Endodermal cell (in vitro differentiated cells): ENCODE data around the gene RNASEH2A. TPM values are rescaled to one million over a fixed set of nuclear protein-coding genes. Genes with fewer than 3 reads are reported as not detected.
A peak's percentile ranks its signal among the peaks of the same experiment; 100 is the strongest.

ENCODE experiments used
- DNase-seq: peaks from one replicate; pipeline ENCODE4 v3.0.0-alpha.2; 2017
- H3K27ac ChIP-seq: 2 replicates; pipeline ENCODE4 v1.5.1; 2013; ENCODE audit warnings: mild to moderate bottlenecking, low read depth, low read length, moderate library complexity
- H3K27me3 ChIP-seq: 2 replicates; pipeline ENCODE4 v1.6.1; 2013; ENCODE audit warnings: mild to moderate bottlenecking, low read length, moderate library complexity; ENCODE audit not compliant: insufficient read depth, control insufficient read depth, poor library complexity, severe bottlenecking
- H3K36me3 ChIP-seq: 2 replicates; pipeline ENCODE4 v1.7.0; 2013; ENCODE audit warnings: mild to moderate bottlenecking, low read length, moderate library complexity; ENCODE audit not compliant: control insufficient read depth, insufficient read depth
- H3K4me1 ChIP-seq: one replicate; pipeline ENCODE4 v1.7.0; 2013; ENCODE audit warnings: low read length; ENCODE audit not compliant: control insufficient read depth, insufficient read depth
- H3K4me3 ChIP-seq: 2 replicates; pipeline ENCODE4 v1.5.1; 2013; ENCODE audit warnings: mild to moderate bottlenecking, low read length, moderate library complexity
- H3K9ac ChIP-seq: 2 replicates; pipeline ENCODE4 v1.6.1; 2013; ENCODE audit warnings: mild to moderate bottlenecking, low read length, moderate library complexity; ENCODE audit not compliant: poor library complexity, severe bottlenecking; ENCODE audit errors: extremely low read depth
- H3K9me3 ChIP-seq: 2 replicates; pipeline ENCODE4 v1.6.1; 2013; ENCODE audit warnings: mild to moderate bottlenecking, low read length, moderate library complexity; ENCODE audit not compliant: control insufficient read depth
- H3K27ac Mint-ChIP-seq: 2 replicates; pipeline ENCODE4 v1.8.0; 2020; ENCODE audit warnings: mixed read lengths
- H3K27me3 Mint-ChIP-seq: 2 replicates; pipeline ENCODE4 v1.8.0; 2021; ENCODE audit warnings: mild to moderate bottlenecking, mixed read lengths; ENCODE audit not compliant: insufficient read depth
- H3K36me3 Mint-ChIP-seq: 2 replicates; pipeline ENCODE4 v1.8.0; 2020; ENCODE audit warnings: low read depth, mixed read lengths
- H3K4me1 Mint-ChIP-seq: 2 replicates; pipeline ENCODE4 v1.8.0; 2020; ENCODE audit warnings: mixed read lengths
- H3K4me3 Mint-ChIP-seq: 2 replicates; pipeline ENCODE4 v1.8.0; 2020; ENCODE audit warnings: mild to moderate bottlenecking, moderate library complexity, mixed read lengths
- H3K9me3 Mint-ChIP-seq: 2 replicates; pipeline ENCODE4 v1.8.0; 2020; ENCODE audit warnings: mild to moderate bottlenecking, mixed read lengths
- WGBS, 2 experiments: methylation state at CpG; one replicate each; pipeline versions ENCODE4 v1.1.5 to v1.1.7; 2013; ENCODE audit warnings: missing lambda C conversion rate in 2 of 2, mixed read lengths in 1 of 2; ENCODE audit not compliant: insufficient coverage in 1 of 2, insufficient read length in 1 of 2; 5-methylcytosine and 5-hydroxymethylcytosine counted together
- total RNA-seq, 2 donors: library from RNA; stranded (reverse); fragmentation: NEBNext Ultra II Directional in 1 of 2; extraction: Animal tissue kit (Norgen Biotek cat#: 25700) in 1 of 2; gene quantifications; 2 replicates in 1 of 2; 3 replicates in 1 of 2; pipeline ENCODE4 v1.2.1, GENCODE V29; 2021
- TF ChIP-seq, protein P1 (sequence below): fragments of 200-600 bp; sonication (generic); conservative IDR thresholded peaks from 2 replicates; pipeline ENCODE4 v1.5.0; 2021; ENCODE audit warnings: antibody characterized with exemption, mild to moderate bottlenecking

Gene RNASEH2A
- total RNA-seq, 2 donors from 2014 or later, result 51.0 to 97.1 TPM

DNA sequence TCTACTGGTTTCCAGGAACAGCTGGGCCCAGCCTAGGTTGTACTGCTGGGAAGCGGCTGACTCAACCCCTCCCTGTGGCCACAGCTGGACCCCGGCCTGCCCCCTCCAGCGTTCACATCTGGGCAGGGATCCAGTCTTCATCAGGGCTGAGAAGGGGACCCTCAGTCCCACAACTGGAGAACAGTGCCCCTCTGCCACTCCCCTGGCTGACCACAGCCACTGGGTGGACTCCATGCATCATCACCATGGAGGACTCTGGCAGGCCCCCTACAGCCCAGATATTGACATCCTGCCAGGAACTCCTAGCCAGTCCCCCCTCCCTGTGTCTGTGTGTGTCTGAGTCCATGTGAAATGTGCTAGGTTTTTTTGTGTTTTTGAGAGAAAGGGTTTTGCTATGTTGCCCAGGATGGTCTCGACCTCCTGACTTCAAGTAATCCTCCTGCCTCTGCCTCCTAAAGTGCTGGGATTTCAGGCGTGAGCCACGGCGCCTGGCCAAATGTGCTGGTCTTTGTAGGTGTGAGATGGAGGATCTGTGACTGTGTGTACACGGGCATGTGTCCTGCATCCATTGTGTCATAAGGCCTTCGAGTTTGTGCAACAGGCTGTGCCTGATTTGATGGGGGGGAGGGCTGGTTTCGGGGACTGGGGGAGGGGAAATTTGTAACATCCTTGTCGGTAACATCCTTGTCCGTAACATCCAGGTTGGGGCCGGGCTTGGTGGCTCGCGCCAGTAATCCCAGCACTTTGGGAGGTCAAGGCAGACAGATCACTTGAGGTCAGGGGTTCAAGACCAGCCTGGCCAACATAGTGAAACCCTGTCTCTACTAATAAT is 27.0 kb upstream of the RNASEH2A start:
- Histone ChIP-seq H3K27ac (no peak overlapping the region), H3K36me3 (no peaks in the 10 kb centered on the region), H3K27me3 (no peaks in the 10 kb centered on the region), H3K4me1 (peaks cover 4% of the 10 kb centered on the region), H3K9me3 (no peaks in the 10 kb centered on the region), H3K9ac (no peak overlapping the region), H3K4me3 (no peak overlapping the region)
- Mint-ChIP-seq H3K27me3 (no peaks in the 10 kb centered on the region), H3K36me3 (peaks cover 4% of the 10 kb centered on the region), H3K4me3 (peak overlapping the region; percentile 59), H3K4me1 (peaks cover 20% of the 10 kb centered on the region), H3K9me3 (no peaks in the 10 kb centered on the region), H3K27ac (peak overlapping the region; percentile 79)
- peak; percentile 75 for DNase-seq
- TF ChIP-seq, protein P1, sequence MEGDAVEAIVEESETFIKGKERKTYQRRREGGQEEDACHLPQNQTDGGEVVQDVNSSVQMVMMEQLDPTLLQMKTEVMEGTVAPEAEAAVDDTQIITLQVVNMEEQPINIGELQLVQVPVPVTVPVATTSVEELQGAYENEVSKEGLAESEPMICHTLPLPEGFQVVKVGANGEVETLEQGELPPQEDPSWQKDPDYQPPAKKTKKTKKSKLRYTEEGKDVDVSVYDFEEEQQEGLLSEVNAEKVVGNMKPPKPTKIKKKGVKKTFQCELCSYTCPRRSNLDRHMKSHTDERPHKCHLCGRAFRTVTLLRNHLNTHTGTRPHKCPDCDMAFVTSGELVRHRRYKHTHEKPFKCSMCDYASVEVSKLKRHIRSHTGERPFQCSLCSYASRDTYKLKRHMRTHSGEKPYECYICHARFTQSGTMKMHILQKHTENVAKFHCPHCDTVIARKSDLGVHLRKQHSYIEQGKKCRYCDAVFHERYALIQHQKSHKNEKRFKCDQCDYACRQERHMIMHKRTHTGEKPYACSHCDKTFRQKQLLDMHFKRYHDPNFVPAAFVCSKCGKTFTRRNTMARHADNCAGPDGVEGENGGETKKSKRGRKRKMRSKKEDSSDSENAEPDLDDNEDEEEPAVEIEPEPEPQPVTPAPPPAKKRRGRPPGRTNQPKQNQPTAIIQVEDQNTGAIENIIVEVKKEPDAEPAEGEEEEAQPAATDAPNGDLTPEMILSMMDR, result peak; percentile 54
- WGBS, 2 experiments, result 70 to 83% methylated on average over 10 to 15 of the region's 15 CpGs

DNA sequence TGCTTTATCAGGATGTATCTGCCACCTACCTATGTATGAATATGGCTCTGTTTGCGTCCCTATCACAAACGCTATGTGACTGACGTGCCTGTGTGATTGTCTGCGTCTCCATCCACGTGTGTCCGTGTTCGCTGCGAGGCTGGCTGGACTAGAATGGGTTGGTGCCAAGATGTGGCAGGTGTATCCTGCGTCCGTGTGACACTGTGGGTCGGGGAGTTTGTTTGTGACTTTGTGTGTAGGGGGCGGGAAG is 24.3 kb upstream of the RNASEH2A start:
- no peaks in the 10 kb centered on the region for H3K36me3 Mint-ChIP-seq
- DNase-seq, result peak; percentile 52
- Histone ChIP-seq H3K9me3 (no peaks in the 10 kb centered on the region), H3K4me3 (peak overlapping the region; percentile 72), H3K27me3 (no peaks in the 10 kb centered on the region), H3K9ac (no peak overlapping the region), H3K27ac (no peak overlapping the region), H3K4me1 (peaks cover 4% of the 10 kb centered on the region), H3K36me3 (no peaks in the 10 kb centered on the region)
- 76 to 77% methylated on average over 3 to 12 of the region's 12 CpGs for WGBS, 2 experiments
- H3K9me3 Mint-ChIP-seq, result no peaks in the 10 kb centered on the region
- H3K4me3 Mint-ChIP-seq, result peak overlapping the region; percentile 61
- H3K4me1 Mint-ChIP-seq, result peaks cover 16% of the 10 kb centered on the region
- TF ChIP-seq, protein P1, result no peak
- H3K27me3 Mint-ChIP-seq, result no peaks in the 10 kb centered on the region
- H3K27ac Mint-ChIP-seq, result no peak overlapping the region

DNA sequence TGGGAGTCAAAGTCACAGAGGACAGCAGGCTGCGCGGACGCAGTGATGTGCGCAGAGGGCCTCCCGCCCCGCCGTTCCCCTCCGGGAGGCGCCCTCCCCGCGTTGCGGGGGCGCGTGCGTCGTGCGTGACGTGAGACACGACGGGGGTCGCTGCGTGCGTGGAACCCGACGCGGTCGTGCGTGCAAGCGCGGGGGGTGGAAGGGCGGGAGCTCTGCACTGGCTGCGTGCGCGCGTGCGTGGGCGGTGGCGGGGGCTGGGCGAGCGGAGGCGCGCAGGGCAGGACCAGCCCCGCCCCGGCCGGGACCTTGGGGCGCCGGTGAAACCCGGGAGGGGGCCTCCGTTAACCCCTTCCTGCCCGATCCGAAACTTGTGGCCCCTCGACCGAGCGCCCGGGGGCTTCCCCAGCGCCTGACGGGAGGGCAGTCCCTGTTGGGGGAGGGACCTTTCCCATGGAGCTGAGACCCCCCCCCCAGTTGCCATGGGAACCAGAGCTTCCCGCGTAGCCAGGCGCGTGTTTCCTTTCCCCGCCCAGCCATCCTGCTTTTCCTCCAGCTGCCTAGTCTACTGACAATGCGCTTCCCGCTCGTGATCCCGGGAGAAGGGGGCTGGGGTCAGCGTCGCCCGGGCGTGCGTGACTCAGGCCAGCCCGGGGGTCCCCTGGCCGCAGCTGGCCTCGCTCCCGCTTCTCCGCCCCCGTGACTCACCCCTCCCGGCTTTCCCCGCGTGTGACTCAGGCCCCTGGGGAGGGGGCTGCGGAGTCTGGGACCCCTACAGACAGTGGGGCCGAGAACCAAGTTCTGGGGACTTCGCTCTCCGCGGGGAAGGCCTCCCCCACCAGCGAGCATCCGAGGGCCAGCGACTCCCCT is 23.7 kb upstream of the RNASEH2A start:
- no peaks in the 10 kb centered on the region for H3K36me3 ChIP-seq
- peak overlapping the region; percentile 61 for H3K4me3 Mint-ChIP-seq
- no peaks in the 10 kb centered on the region for H3K9me3 ChIP-seq
- H3K27ac ChIP-seq, result peak overlapping the region; percentile 38
- TF ChIP-seq, protein P1, result no peak
- peak overlapping the region; percentile 6 for H3K9ac ChIP-seq
- no peaks in the 10 kb centered on the region for H3K36me3 Mint-ChIP-seq
- H3K27me3 Mint-ChIP-seq, result no peaks in the 10 kb centered on the region
- H3K4me1 Mint-ChIP-seq, result peaks cover 14% of the 10 kb centered on the region
- no peaks in the 10 kb centered on the region for H3K27me3 ChIP-seq
- H3K4me1 ChIP-seq, result peaks cover 4% of the 10 kb centered on the region
- no peaks in the 10 kb centered on the region for H3K9me3 Mint-ChIP-seq
- peak; percentile 78 for DNase-seq
- 5 to 10% methylated on average over 22 to 88 of the region's 88 CpGs for WGBS, 2 experiments
- H3K4me3 ChIP-seq, result peak overlapping the region; percentile 72
- H3K27ac Mint-ChIP-seq, result no peak overlapping the region
